Type B pancreatic cell (in vitro differentiated cells): Measurements from ENCODE around the gene PPP1R1B. TPM values are rescaled to one million over a fixed set of nuclear protein-coding genes. Genes with fewer than 3 reads are reported as not detected.
A peak's percentile ranks its signal among the peaks of the same experiment; 100 is the strongest.

Experiments
- DNase-seq: peaks from one replicate; pipeline ENCODE4 v3.0.0; 2021; ENCODE audit warnings: mixed read lengths; ENCODE audit not compliant: unreplicated experiment; ENCODE audit errors: extremely low spot score
- H3K27ac Mint-ChIP-seq: 2 replicates; pipeline ENCODE4 v1.8.0; 2021; ENCODE audit warnings: mild to moderate bottlenecking, mixed read lengths
- H3K27me3 Mint-ChIP-seq: 2 replicates; pipeline ENCODE4 v1.8.0; 2021; ENCODE audit warnings: mixed read lengths
- H3K36me3 Mint-ChIP-seq: 2 replicates; pipeline ENCODE4 v1.8.0; 2021; ENCODE audit warnings: mixed read lengths
- H3K4me1 Mint-ChIP-seq: one replicate; pipeline ENCODE4 v1.8.0; 2021; ENCODE audit warnings: mixed read lengths; ENCODE audit not compliant: unreplicated experiment
- H3K4me3 Mint-ChIP-seq: 2 replicates; pipeline ENCODE4 v1.8.0; 2021; ENCODE audit warnings: mild to moderate bottlenecking, mixed read lengths
- H3K9me3 Mint-ChIP-seq: 2 replicates; pipeline ENCODE4 v1.8.0; 2021; ENCODE audit warnings: mixed read lengths
- total RNA-seq: library from RNA; stranded (reverse); gene quantifications from 2 replicates; pipeline ENCODE4 v1.2.1, GENCODE V29; 2021; ENCODE audit warnings: low replicate concordance
- TF ChIP-seq, protein P1 (sequence below): fragments of 200-600 bp; sonication (generic); conservative IDR thresholded peaks from 2 replicates; pipeline ENCODE4 v1.5.0; 2021; ENCODE audit warnings: antibody characterized with exemption, mild to moderate bottlenecking

Gene PPP1R1B
- total RNA-seq, 1 donor from 2014 or later = 3.7 TPM

DNA sequence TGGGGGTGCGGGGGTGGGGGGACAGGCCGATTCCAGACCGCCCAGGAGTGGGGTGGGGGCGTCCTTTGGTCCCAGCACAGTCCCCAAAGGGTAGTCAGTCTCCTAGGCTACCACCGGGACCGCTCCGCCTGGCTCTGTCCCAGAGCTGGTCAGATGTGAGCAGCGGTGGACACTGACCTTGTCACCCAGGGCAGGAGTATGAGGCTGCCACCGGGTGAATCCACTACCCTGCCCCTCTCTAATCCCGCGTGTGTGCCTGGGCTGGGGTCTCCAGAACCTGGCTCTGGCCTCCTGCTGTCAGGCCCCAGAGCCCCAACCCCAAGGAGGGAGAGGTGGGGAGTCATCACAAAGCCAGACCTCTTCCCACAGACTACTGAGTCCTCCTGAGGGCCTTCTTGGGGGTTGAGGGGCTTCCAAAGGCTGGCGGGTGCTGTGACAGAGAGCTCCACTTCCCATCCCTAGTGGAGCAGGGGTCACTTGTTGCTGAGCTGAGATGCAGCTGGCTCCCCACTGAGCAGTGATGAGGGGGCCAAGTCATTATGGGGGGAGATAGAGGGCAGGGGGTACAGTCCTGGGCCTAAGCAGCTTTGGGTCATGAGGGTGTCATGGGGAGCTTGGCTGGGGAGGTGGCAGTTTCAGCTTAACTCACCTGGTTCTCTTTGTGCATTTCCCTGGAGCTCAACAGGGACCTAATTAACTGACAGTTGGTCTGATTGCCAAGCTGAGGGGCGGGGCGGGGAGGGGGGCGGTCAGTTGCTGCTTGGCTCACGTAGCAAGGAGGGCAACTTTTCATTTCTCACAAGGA is 1.2 kb downstream of the PPP1R1B start:
- H3K27ac Mint-ChIP-seq = no peak overlapping the region
- peaks cover 11% of the 10 kb centered on the region for H3K4me1 Mint-ChIP-seq
- TF ChIP-seq, protein P1, sequence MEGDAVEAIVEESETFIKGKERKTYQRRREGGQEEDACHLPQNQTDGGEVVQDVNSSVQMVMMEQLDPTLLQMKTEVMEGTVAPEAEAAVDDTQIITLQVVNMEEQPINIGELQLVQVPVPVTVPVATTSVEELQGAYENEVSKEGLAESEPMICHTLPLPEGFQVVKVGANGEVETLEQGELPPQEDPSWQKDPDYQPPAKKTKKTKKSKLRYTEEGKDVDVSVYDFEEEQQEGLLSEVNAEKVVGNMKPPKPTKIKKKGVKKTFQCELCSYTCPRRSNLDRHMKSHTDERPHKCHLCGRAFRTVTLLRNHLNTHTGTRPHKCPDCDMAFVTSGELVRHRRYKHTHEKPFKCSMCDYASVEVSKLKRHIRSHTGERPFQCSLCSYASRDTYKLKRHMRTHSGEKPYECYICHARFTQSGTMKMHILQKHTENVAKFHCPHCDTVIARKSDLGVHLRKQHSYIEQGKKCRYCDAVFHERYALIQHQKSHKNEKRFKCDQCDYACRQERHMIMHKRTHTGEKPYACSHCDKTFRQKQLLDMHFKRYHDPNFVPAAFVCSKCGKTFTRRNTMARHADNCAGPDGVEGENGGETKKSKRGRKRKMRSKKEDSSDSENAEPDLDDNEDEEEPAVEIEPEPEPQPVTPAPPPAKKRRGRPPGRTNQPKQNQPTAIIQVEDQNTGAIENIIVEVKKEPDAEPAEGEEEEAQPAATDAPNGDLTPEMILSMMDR = no peak
- peak overlapping the region; percentile 49 for H3K4me3 Mint-ChIP-seq
- no peak for DNase-seq
- H3K27me3 Mint-ChIP-seq = peaks cover 62% of the 10 kb centered on the region
- H3K9me3 Mint-ChIP-seq = no peaks in the 10 kb centered on the region
- no peaks in the 10 kb centered on the region for H3K36me3 Mint-ChIP-seq

DNA sequence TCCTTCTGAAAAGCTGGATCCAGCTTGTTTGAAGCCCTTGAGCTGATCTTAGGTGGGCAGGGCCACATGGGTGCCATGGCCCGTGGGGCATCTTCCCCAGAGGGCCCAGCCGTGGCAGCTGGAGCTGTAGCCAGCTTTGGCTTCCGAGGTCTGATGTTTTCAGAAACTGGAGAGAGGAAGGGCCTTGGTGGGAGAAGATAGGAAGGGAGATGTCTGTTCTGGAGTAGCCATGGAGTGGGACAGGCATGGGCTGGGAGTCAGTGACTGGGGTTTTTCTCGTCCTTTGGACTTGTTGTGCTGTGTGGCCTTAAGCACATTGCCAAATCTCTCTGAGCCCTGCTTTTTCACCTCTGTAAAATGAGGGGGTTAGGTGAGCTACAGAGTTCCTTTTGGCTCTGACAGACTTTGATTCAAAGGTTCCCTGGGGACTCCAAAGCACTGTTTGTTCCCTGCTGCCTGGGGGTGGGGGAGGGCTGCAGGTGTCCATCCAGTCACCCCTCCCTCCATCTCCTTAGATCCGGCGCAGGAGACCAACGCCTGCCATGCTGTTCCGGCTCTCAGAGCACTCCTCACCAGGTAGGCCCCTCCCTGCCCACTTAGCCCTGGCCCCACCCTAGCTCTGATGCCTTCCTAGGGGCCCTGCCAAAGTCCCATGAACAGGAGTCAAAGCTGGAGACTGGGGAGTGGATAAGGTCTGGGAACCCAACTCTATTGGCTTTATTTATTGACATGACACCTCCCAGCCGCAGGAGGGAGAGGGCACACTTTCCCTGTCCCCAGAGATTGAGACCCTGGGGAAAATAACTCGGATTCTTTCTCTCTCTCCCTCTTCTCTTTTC is 2.1 kb downstream of the PPP1R1B start:
- no peaks in the 10 kb centered on the region for H3K9me3 Mint-ChIP-seq
- TF ChIP-seq, protein P1 = no peak
- H3K27me3 Mint-ChIP-seq = peaks cover 56% of the 10 kb centered on the region
- DNase-seq = no peak
- H3K36me3 Mint-ChIP-seq = no peaks in the 10 kb centered on the region
- no peak overlapping the region for H3K27ac Mint-ChIP-seq
- peaks cover 11% of the 10 kb centered on the region for H3K4me1 Mint-ChIP-seq
- peak overlapping the region; percentile 55 for H3K4me3 Mint-ChIP-seq

DNA sequence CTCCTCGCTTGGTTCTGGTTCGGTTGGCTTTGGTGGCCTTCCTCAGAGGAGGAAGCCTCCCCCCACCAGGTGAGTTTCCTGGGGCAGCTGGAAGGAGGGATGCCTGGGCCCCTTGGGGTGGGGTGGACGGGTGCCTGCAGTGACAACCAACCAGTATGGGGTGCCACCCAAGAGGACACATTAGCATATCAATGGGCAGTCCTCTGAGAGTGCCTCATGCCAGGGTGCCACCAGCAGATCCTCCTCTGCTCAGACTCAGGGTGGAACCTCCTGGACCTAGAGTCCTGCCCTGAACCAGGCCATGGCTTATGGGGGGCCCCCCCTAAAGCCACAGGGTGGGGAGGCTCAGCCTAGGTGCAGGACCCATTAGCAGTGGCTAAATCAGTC is 2.7 kb downstream of the PPP1R1B start:
- TF ChIP-seq, protein P1 = no peak
- no peak overlapping the region for H3K4me3 Mint-ChIP-seq
- H3K36me3 Mint-ChIP-seq = no peaks in the 10 kb centered on the region
- no peaks in the 10 kb centered on the region for H3K9me3 Mint-ChIP-seq
- peaks cover 54% of the 10 kb centered on the region for H3K27me3 Mint-ChIP-seq
- no peak overlapping the region for H3K27ac Mint-ChIP-seq
- peaks cover 11% of the 10 kb centered on the region for H3K4me1 Mint-ChIP-seq
- DNase-seq = no peak

DNA sequence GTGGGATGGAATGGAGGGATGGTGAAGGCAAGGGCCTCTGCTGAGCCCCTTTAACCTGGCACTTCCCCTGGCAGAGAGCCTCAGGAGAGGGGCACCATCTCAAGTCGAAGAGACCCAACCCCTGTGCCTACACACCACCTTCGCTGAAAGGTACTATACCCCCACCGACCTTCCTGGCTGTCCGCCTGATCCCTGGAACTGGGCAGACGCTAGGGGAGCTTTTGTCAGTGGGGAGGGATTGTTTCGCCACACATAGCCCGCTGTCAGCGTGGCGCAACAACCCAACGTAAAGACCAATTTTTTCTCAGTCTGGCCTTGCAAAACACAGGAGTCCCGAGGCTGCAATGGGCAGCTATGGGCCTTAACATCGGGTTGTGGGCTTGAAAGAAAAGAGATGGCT is 3.1 kb downstream of the PPP1R1B start:
- no peak overlapping the region for H3K4me3 Mint-ChIP-seq
- no peaks in the 10 kb centered on the region for H3K9me3 Mint-ChIP-seq
- H3K27me3 Mint-ChIP-seq = peaks cover 50% of the 10 kb centered on the region
- H3K36me3 Mint-ChIP-seq = no peaks in the 10 kb centered on the region
- TF ChIP-seq, protein P1 = no peak
- H3K27ac Mint-ChIP-seq = no peak overlapping the region
- H3K4me1 Mint-ChIP-seq = peaks cover 11% of the 10 kb centered on the region
- DNase-seq = no peak

DNA sequence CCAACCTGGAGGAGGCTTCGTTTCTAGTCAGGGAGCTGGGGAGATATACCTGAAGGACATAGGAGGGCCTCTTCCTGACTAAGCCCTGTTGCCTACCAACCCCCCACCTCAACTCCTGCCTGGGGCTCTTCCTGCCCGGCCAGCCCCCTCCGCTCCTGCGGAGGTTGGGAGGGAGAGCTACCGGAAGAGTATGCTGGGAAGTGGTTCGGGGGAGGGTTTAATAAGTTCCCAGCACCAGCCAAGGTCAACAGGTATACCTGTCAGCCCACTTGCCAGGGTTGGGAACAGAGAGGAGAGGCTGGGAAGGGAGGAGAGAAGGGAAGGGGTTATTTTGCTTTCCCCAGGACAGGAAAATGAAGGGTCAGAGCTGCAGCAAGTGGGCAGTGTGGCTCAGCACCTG is 4.7 kb downstream of the PPP1R1B start:
- Mint-ChIP-seq H3K27me3 (peaks cover 35% of the 10 kb centered on the region), H3K36me3 (no peaks in the 10 kb centered on the region), H3K27ac (peak overlapping the region; percentile 48), H3K4me3 (peak overlapping the region; percentile 37), H3K4me1 (peaks cover 11% of the 10 kb centered on the region), H3K9me3 (no peaks in the 10 kb centered on the region)
- TF ChIP-seq, protein P1 = no peak
- no peak for DNase-seq
